Measurements from ENCODE around the gene TP53TG3C.
"Not testable (repeated sequence)": the region's sequence is repeated elsewhere in the genome, so short reads cannot be mapped to it uniquely, and the experiment has no call there.

Gene TP53TG3C, protein sequence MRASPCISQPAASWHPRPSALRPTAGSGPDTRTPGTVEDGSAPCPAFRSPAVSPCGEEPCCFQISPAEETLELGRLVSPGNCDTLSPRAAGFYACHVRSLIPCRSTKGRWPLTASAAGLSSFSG

DNA sequence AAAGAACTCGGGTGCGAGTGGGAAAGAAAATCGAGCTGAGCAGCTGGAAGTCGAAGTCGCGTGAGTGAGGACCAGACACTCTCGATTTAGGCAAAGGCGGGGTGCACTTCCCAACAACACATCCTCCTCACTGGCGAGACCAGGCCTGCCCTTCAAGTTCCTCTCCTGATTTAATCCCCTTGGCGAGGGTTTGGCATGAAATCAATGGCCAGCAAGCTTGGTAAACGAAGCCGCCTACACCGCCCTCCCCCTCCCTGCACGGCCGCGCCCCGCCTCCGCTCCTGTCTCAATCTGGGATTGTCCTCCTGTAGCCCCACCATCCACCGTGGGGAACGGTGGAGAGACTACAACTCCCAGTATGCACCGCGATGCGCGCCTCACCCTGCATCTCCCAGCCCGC, at the start of gene TP53TG3C:
TSS of gene TP53TG3C (plus strand) at position 301 of the 400 bp plus-strand sequence. CDS start at position 369, 68 bp downstream.
- H3K27ac ChIP-seq; POLR2A ChIA-PET (ENCODE audit: low non-redundant PET); CTCF ChIA-PET; DNase-seq (ENCODE audit: low spot score): not testable (repeated sequence)

Data from RWPE1 (cell line).